ENCODE data around the gene SAP30BP. TPM values are rescaled to one million over a fixed set of nuclear protein-coding genes. Genes with fewer than 3 reads are reported as not detected.

SAP30BP gene
- total and polyA plus RNA-seq, 2 of the 8 experiments (the other 6 are each of a cell fraction or from before 2014, with no cell fraction given): 63.3 to 79.9 TPM

GRCh38 chr17:75639771-75640555 is 27.2 kb upstream of the SAP30BP start:
- ChIA-PET CTCF (ENCODE audit: partially characterized antibody) (interaction anchor here (1.4 to 59.2 kb wide), 4 partner anchors 4 to 106 kb away, joined by 4 to 2200 read pairs (median 1256); partner anchors contain the start of genes RECQL5, SAP30BP and SMIM5), POLR2A (ENCODE audit: partially characterized antibody) (interaction anchor here (1.2 to 2.2 kb wide), 2 partner anchors 9 to 140 kb away, joined by 4 to 9 read pairs; no protein-coding TSS in a partner anchor)
- H4K91ac ChIP-seq (replicated peaks; ENCODE audit: insufficient read length, low read length): no peak overlapping the region
- no peak overlapping the region for H2AK5ac ChIP-seq (ENCODE audit: low read depth, low read length)
- DNase-seq (ENCODE audit: low read depth in 1 of 2, low spot score in 2 of 2) (no peak), FAIRE-seq (no peak)
- H2BK20ac ChIP-seq (ENCODE audit: low read length): no peak overlapping the region
- H3K56ac ChIP-seq (replicated peaks; ENCODE audit: insufficient read length, low read depth, low read length): no peak overlapping the region
- no peak overlapping the region for H4K8ac ChIP-seq (ENCODE audit: extremely low read depth, insufficient read depth, low read length)
- H4K5ac ChIP-seq (ENCODE audit: insufficient read length, low read depth, low read length): no peak overlapping the region
- H3K4ac ChIP-seq (replicated peaks; ENCODE audit: insufficient read length, low read depth, low read length): no peak overlapping the region
- H3K18ac ChIP-seq (ENCODE audit: extremely low read depth, low read length): no peak overlapping the region
- no peaks in the 10 kb centered on the region for H3K9me3 ChIP-seq (ENCODE audit: insufficient read depth in 2 of 2, low read depth in 1 of 2, low read length in 1 of 2)
- no peak overlapping the region for H2BK12ac ChIP-seq (ENCODE audit: low read depth, low read length)
- H2AFZ ChIP-seq (ENCODE audit: low read length): no peak overlapping the region
- no peak overlapping the region for H3K4me2 ChIP-seq (ENCODE audit: insufficient read depth in 1 of 2, low read depth in 2 of 2, low read length in 2 of 2)
- no peak overlapping the region for H3K4me3 ChIP-seq (ENCODE audit: extremely low read depth in 1 of 4, insufficient read depth in 2 of 4, low read depth in 3 of 4, low read length in 4 of 4)
- 92% methylated on average over 30 of the region's 30 CpGs; no CpG with 5 or more reads in 1 of the 2 experiments for WGBS, 2 experiments (ENCODE audit: extremely low coverage in 1 of 2, insufficient coverage in 1 of 2, insufficient read length in 1 of 2, insufficient replicate concordance in 2 of 2, low coverage in 1 of 2, low lambda C conversion rate in 2 of 2, missing lambda C conversion rate in 1 of 2)
- peaks cover 3 to 4% of the 10 kb centered on the region in 2 experiments for H4K20me1 ChIP-seq (replicated peaks in 1 of 2; ENCODE audit: control insufficient read depth in 1 of 2, insufficient read depth in 2 of 2, low read length in 2 of 2)
- no peaks in the 10 kb centered on the region; a peak in 1 of 4 replicates for H3K79me2 ChIP-seq (ENCODE audit: control insufficient read depth in 1 of 2, insufficient read depth in 2 of 2, low read length in 2 of 2)
- H3K27me3 ChIP-seq (replicated peaks in 1 of 4; ENCODE audit: control insufficient read depth in 3 of 4, extremely low read depth in 1 of 4, insufficient read depth in 3 of 4, low read length in 3 of 4): no peaks in the 10 kb centered on the region
- H3K27ac ChIP-seq (ENCODE audit: low read depth, low read length): no peak overlapping the region
- H3K14ac ChIP-seq (ENCODE audit: insufficient read length): no peak overlapping the region
- no peak overlapping the region for H2BK15ac ChIP-seq (ENCODE audit: low read length)
- no peak overlapping the region for H3K9ac ChIP-seq (replicated peaks in 1 of 4; ENCODE audit: extremely low read depth in 1 of 4, low read depth in 3 of 4, low read length in 3 of 4)
- no peaks in the 10 kb centered on the region for H3K23me2 ChIP-seq (ENCODE audit: low read depth, low read length)
- H2BK5ac ChIP-seq (ENCODE audit: low read depth, low read length): no peak overlapping the region; the same call in 1 of the 2 replicates
- TF ChIP-seq RXRA (IDR thresholded peaks at IDR 0.05; ENCODE audit: insufficient read depth, low read depth, low read length) (no peak), BACH1 (IDR thresholded peaks at IDR 0.05; ENCODE audit: low read length) (no peak)
- H3K4me1 ChIP-seq (replicated peaks in 1 of 4; ENCODE audit: control insufficient read depth in 3 of 4, insufficient read depth in 4 of 4, low read length in 3 of 4): peaks cover 5 to 16% (median 10%) of the 10 kb centered on the region in 4 experiments
- H3K79me1 ChIP-seq (ENCODE audit: low read depth, low read length): no peaks in the 10 kb centered on the region
- no peak overlapping the region for H3K23ac ChIP-seq (ENCODE audit: insufficient read length)
- H3K36me3 ChIP-seq (ENCODE audit: control insufficient read depth in 2 of 4, insufficient read depth in 4 of 4, low read length in 3 of 4): no peaks in the 10 kb centered on the region; a peak in 1 of 8 replicates
- H2BK120ac ChIP-seq (replicated peaks; ENCODE audit: low read depth, low read length): no peak overlapping the region

Measured in H1 (cell line).